LNCaP clone FGC (cell line): Measurements from ENCODE around the gene ATP11C.
"Not testable (repeated sequence)": the region's sequence is repeated elsewhere in the genome, so short reads cannot be mapped to it uniquely, and the experiment has no call there.

Experiments
- DNase-seq: peaks from one replicate; pipeline ENCODE4 v3.0.0-alpha.2; 2011; ENCODE audit warnings: low read depth
- H3K4me3 ChIP-seq: 2 replicates; pipeline ENCODE4 v1.5.1; 2011; ENCODE audit warnings: mild to moderate bottlenecking, low read depth, low read length, control low read depth
- TF ChIP-seq, protein P1 (sequence below): IDR thresholded peaks from 2 replicates; pipeline ENCODE4 v1.5.1; 2012; ENCODE audit warnings: mild to moderate bottlenecking; ENCODE audit not compliant: control insufficient read depth, insufficient read depth; ENCODE audit errors: extremely low read depth

ATP11C gene

GRCh38 chrX:139929876-139930275 lies 3.0 kb downstream of the ATP11C start:
- TF ChIP-seq, protein P1, sequence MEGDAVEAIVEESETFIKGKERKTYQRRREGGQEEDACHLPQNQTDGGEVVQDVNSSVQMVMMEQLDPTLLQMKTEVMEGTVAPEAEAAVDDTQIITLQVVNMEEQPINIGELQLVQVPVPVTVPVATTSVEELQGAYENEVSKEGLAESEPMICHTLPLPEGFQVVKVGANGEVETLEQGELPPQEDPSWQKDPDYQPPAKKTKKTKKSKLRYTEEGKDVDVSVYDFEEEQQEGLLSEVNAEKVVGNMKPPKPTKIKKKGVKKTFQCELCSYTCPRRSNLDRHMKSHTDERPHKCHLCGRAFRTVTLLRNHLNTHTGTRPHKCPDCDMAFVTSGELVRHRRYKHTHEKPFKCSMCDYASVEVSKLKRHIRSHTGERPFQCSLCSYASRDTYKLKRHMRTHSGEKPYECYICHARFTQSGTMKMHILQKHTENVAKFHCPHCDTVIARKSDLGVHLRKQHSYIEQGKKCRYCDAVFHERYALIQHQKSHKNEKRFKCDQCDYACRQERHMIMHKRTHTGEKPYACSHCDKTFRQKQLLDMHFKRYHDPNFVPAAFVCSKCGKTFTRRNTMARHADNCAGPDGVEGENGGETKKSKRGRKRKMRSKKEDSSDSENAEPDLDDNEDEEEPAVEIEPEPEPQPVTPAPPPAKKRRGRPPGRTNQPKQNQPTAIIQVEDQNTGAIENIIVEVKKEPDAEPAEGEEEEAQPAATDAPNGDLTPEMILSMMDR: no peak
- H3K4me3 ChIP-seq: no peak overlapping the region
- no peak for DNase-seq

DNA sequence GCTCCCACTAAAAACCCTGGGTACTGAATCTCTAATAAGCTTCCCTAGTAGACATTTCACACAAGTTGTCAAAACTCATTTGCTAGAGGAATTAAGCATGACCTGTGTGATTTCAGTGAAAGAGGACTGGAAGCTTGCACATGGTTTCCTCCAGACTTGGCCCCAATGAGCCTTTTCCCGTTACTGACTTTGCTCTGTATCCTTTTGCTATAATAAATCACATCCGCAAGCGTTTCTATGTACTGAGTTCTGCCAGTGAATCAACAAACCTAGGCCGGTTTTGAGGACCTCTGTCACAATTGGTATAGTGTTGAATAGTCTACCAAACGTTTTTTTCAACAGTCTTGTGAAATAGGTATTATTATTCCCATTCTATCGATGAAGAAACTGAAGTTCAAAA lies 8.2 kb downstream of the ATP11C start:
- TF ChIP-seq, protein P1: no peak
- no peak for DNase-seq
- no peak overlapping the region for H3K4me3 ChIP-seq

GRCh38 chrX:139924069-139924695 lies 8.7 kb downstream of the ATP11C start:
- TF ChIP-seq, protein P1: no peak
- no peak overlapping the region for H3K4me3 ChIP-seq
- DNase-seq: no peak

DNA sequence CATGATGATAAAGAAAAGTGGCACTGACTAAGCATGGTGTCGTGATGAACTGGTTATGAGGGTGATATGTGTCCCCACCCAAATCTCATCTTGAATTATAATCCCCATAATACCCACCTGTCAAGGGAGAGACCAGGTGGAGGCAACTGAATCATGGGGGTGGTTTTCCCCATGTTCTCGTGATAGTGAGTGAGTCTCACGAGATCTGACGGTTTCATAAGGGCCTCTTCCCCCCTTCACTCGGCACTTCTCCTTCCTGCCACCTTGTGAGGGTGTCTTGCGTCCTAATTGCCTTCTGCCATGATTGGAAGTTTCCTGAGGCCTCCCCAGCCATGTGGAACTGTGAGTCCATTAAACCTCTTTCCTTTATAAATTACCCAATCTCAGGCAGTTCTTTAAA lies 11.7 kb downstream of the ATP11C start:
- not testable (repeated sequence) for H3K4me3 ChIP-seq, DNase-seq

DNA sequence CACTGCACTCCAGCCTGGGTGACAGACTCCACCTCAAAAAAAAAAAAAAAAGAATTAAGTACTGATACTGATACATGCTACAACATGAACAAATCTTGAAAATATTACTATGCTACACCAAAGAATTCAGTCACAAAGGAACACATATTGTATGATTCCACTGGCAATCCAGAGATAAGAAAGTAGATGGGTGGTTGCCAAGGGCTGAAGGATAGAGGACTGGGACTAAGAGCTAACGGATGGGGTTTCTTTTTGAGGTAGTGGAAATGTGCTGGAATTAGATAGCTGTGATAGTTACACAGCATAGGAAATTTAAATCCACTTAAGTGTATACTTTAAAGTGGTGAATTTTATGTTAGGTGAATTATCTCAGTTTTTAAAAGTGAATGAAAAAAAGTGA lies 12.5 kb downstream of the ATP11C start:
- no peak for DNase-seq
- no peak overlapping the region for H3K4me3 ChIP-seq
- TF ChIP-seq, protein P1: no peak

GRCh38 chrX:139914421-139914820 lies 18.4 kb downstream of the ATP11C start:
- TF ChIP-seq, protein P1: no peak
- no peak for DNase-seq
- no peak overlapping the region for H3K4me3 ChIP-seq

DNA sequence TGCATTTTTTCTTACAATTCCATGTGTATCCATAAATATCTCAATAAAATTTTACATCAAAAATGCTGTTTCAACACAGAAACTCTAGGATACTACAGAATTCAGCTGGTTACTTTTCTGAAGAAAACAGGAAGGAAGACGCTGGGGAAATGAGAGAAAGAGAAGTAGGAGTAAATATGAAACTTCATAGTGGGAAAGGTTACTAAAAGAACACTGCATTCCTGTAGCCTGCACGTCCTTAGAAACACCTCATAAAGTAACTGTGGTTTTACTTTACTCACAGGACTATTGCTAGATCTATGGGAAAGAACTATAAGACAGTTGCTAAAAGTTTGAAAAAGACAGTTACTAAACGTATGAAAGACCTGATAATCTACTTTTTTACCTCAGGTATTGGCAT lies 23.1 kb downstream of the ATP11C start:
- TF ChIP-seq, protein P1: no peak
- DNase-seq: no peak
- H3K4me3 ChIP-seq: no peak overlapping the region
